HepG2 (cell line): Measurements from ENCODE around the gene EIF6. TPM values are rescaled to one million over a fixed set of nuclear protein-coding genes. Genes with fewer than 3 reads are reported as not detected.
A peak's percentile ranks its signal among the peaks of the same experiment; 100 is the strongest.

ENCODE experiments used
- CENPX ChIP-seq: sonication (generic); formaldehyde crosslinking; IDR thresholded peaks from 2 replicates; pipeline ENCODE4 v1.9.0; 2021; ENCODE audit warnings: mild to moderate bottlenecking, missing genetic modification reagents, moderate library complexity
- ELF3 ChIP-seq: IDR thresholded peaks from 2 replicates; pipeline ENCODE4 v1.6.1; 2016; ENCODE audit warnings: missing genetic modification reagents, missing compliant biosample characterization
- FOXO1 ChIP-seq: sonication (generic); formaldehyde crosslinking; IDR thresholded peaks from 2 replicates; pipeline ENCODE4 v1.4.0; 2020; ENCODE audit warnings: missing genetic modification reagents
- HES4 ChIP-seq: sonication (generic); formaldehyde crosslinking; IDR thresholded peaks from 2 replicates; pipeline ENCODE4 v1.9.0; 2021; ENCODE audit warnings: mild to moderate bottlenecking, missing genetic modification reagents, borderline replicate concordance
- MEF2D ChIP-seq: sonication (generic); formaldehyde crosslinking; IDR thresholded peaks from 2 replicates; pipeline ENCODE4 v1.5.1; 2020; ENCODE audit warnings: mild to moderate bottlenecking, missing genetic modification reagents
- PAWR ChIP-seq: sonication (generic); formaldehyde crosslinking; IDR thresholded peaks from 2 replicates; pipeline ENCODE4 v1.4.0; 2020; ENCODE audit warnings: missing genetic modification reagents, mild to moderate bottlenecking, borderline replicate concordance
- THAP11 ChIP-seq: IDR thresholded peaks from 2 replicates; pipeline ENCODE4 v1.6.1; 2016; ENCODE audit warnings: missing biosample characterization, missing genetic modification reagents
- ZNF441 ChIP-seq: sonication (generic); formaldehyde crosslinking; IDR thresholded peaks from 2 replicates; pipeline ENCODE4 v1.7.0; 2021; ENCODE audit warnings: missing genetic modification reagents, borderline replicate concordance
- ZNF792 ChIP-seq: IDR thresholded peaks from 2 replicates; pipeline ENCODE4 v1.6.1; 2016
- polyA plus RNA-seq, 8 experiments: library from polyadenylated mRNA; depleted of rRNA in 3 of 8; stranded (reverse) in 7 of 8; unstranded in 1 of 8; fragments of >200 nt; fragmentation: Illumina TruSeq in 4 of 8; extraction: Trizol in 4 of 8; gene quantifications; 2 replicates each; pipeline versions ENCODE4 v1.2.1 to v1.2.3, GENCODE V29; 2011 to 2016; ENCODE audit warnings: low read depth in 4 of 8, missing spikeins in 1 of 8, mixed read lengths in 1 of 8; ENCODE audit not compliant: insufficient read depth in 1 of 8
- total RNA-seq, 5 experiments: library from RNA; depleted of rRNA; stranded (reverse); fragments of >200 nt; fragmentation: Illumina TruSeq; extraction: Trizol; gene quantifications; 2 replicates each; pipeline ENCODE4 v1.2.3, GENCODE V29; 2016; ENCODE audit warnings: low read depth in 1 of 5
- TF ChIP-seq, protein P1 (sequence below): sonication (generic); formaldehyde crosslinking; IDR thresholded peaks from 2 replicates; pipeline ENCODE4 v1.4.0; 2020; ENCODE audit warnings: missing genetic modification reagents, borderline replicate concordance
- TF ChIP-seq, protein P2 (sequence below): sonication (generic); formaldehyde crosslinking; IDR thresholded peaks from 2 replicates; pipeline ENCODE4; 2020; ENCODE audit warnings: missing genetic modification reagents, mild to moderate bottlenecking, borderline replicate concordance
- TF ChIP-seq, protein P3 (sequence below): sonication (generic); formaldehyde crosslinking; IDR thresholded peaks from 2 replicates; pipeline ENCODE4 v1.8.0; 2022; ENCODE audit warnings: mild to moderate bottlenecking, missing genetic modification reagents, moderate library complexity
- TF ChIP-seq, protein P4 (sequence below): sonication (generic); formaldehyde crosslinking; IDR thresholded peaks from 2 replicates; pipeline ENCODE4 v1.5.1; 2020; ENCODE audit warnings: missing genetic modification reagents, mild to moderate bottlenecking, borderline replicate concordance
- TF ChIP-seq, protein P5 (sequence below): IDR thresholded peaks from 2 replicates; pipeline ENCODE4 v1.6.1; 2016; ENCODE audit warnings: missing compliant biosample characterization, missing genetic modification reagents, borderline replicate concordance
- TF ChIP-seq, protein P6 (sequence below): sonication (generic); formaldehyde crosslinking; IDR thresholded peaks from 2 replicates; pipeline ENCODE4 v1.4.0; 2020; ENCODE audit warnings: missing genetic modification reagents

The EIF6 gene
- total and polyA plus RNA-seq, 2 of the 13 experiments (the other 11 are each of a cell fraction or from before 2014, with no cell fraction given), result 462 to 466 TPM

DNA sequence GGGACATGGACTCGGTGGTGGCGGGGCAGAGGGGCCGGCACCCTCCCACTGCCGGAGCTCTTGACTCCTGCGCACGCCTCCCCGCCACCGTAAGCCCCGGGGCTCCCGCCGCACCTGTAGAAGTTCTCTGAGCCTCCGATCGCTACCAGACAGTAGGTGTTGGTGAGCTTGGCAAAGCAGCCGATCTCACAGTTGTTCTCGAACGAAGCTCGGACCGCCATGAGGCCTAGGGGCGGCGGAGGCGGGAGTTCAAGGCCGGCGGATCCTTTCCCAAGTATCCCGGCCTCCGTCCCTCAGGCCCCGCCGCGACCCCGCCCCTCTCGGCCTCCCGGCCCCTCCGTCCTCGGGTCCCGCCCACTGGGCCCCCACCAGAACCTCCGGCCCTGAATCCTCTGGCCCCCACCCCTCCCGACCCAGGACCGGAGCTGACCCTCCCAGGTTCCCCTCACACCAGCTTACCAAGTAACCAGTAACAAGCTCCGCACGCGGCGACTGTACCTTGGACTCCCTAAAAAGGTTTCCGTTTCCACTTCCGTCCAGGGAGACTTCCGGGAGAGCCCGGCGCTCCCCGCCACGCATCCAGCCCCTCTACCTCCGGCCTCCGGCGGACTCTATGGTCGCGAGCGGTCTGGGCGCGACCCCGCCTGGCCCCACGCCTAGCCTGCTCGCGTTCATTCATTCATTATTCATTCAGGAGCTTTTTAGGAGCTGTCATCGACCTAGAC, at the start of gene EIF6 (continued):
- TF ChIP-seq, protein P1, sequence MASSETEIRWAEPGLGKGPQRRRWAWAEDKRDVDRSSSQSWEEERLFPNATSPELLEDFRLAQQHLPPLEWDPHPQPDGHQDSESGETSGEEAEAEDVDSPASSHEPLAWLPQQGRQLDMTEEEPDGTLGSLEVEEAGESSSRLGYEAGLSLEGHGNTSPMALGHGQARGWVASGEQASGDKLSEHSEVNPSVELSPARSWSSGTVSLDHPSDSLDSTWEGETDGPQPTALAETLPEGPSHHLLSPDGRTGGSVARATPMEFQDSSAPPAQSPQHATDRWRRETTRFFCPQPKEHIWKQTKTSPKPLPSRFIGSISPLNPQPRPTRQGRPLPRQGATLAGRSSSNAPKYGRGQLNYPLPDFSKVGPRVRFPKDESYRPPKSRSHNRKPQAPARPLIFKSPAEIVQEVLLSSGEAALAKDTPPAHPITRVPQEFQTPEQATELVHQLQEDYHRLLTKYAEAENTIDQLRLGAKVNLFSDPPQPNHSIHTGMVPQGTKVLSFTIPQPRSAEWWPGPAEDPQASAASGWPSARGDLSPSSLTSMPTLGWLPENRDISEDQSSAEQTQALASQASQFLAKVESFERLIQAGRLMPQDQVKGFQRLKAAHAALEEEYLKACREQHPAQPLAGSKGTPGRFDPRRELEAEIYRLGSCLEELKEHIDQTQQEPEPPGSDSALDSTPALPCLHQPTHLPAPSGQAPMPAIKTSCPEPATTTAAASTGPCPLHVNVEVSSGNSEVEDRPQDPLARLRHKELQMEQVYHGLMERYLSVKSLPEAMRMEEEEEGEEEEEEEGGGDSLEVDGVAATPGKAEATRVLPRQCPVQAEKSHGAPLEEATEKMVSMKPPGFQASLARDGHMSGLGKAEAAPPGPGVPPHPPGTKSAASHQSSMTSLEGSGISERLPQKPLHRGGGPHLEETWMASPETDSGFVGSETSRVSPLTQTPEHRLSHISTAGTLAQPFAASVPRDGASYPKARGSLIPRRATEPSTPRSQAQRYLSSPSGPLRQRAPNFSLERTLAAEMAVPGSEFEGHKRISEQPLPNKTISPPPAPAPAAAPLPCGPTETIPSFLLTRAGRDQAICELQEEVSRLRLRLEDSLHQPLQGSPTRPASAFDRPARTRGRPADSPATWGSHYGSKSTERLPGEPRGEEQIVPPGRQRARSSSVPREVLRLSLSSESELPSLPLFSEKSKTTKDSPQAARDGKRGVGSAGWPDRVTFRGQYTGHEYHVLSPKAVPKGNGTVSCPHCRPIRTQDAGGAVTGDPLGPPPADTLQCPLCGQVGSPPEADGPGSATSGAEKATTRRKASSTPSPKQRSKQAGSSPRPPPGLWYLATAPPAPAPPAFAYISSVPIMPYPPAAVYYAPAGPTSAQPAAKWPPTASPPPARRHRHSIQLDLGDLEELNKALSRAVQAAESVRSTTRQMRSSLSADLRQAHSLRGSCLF (CRISPR knock-in tag), result no peak
- TF ChIP-seq FOXO1 (CRISPR knock-in tag) (0 out of 2 replicates have a peak, but pooled peaks have one; percentile 46), ZNF441 (CRISPR knock-in tag) (peak; percentile 86; the same call in 1 of the 2 replicates), ZNF792 (peak; percentile 81), PAWR (CRISPR knock-in tag) (0 out of 2 replicates have a peak, but pooled peaks have one; percentile 80), HES4 (CRISPR knock-in tag) (peak; percentile 98), CENPX (no peak), MEF2D (CRISPR knock-in tag) (peak; percentile 90), ELF3 (CRISPR knock-in tag) (peak; percentile 85), THAP11 (peak; percentile 94)
- TF ChIP-seq, protein P2, sequence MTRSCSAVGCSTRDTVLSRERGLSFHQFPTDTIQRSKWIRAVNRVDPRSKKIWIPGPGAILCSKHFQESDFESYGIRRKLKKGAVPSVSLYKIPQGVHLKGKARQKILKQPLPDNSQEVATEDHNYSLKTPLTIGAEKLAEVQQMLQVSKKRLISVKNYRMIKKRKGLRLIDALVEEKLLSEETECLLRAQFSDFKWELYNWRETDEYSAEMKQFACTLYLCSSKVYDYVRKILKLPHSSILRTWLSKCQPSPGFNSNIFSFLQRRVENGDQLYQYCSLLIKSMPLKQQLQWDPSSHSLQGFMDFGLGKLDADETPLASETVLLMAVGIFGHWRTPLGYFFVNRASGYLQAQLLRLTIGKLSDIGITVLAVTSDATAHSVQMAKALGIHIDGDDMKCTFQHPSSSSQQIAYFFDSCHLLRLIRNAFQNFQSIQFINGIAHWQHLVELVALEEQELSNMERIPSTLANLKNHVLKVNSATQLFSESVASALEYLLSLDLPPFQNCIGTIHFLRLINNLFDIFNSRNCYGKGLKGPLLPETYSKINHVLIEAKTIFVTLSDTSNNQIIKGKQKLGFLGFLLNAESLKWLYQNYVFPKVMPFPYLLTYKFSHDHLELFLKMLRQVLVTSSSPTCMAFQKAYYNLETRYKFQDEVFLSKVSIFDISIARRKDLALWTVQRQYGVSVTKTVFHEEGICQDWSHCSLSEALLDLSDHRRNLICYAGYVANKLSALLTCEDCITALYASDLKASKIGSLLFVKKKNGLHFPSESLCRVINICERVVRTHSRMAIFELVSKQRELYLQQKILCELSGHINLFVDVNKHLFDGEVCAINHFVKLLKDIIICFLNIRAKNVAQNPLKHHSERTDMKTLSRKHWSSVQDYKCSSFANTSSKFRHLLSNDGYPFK (CRISPR knock-in tag), result peak; percentile 91
- TF ChIP-seq, protein P3, sequence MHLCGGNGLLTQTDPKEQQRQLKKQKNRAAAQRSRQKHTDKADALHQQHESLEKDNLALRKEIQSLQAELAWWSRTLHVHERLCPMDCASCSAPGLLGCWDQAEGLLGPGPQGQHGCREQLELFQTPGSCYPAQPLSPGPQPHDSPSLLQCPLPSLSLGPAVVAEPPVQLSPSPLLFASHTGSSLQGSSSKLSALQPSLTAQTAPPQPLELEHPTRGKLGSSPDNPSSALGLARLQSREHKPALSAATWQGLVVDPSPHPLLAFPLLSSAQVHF, result peak; percentile 93
- TF ChIP-seq, protein P4, sequence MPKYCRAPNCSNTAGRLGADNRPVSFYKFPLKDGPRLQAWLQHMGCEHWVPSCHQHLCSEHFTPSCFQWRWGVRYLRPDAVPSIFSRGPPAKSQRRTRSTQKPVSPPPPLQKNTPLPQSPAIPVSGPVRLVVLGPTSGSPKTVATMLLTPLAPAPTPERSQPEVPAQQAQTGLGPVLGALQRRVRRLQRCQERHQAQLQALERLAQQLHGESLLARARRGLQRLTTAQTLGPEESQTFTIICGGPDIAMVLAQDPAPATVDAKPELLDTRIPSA (CRISPR knock-in tag), result 0 out of 2 replicates have a peak, but pooled peaks have one; percentile 89
- TF ChIP-seq, protein P5, sequence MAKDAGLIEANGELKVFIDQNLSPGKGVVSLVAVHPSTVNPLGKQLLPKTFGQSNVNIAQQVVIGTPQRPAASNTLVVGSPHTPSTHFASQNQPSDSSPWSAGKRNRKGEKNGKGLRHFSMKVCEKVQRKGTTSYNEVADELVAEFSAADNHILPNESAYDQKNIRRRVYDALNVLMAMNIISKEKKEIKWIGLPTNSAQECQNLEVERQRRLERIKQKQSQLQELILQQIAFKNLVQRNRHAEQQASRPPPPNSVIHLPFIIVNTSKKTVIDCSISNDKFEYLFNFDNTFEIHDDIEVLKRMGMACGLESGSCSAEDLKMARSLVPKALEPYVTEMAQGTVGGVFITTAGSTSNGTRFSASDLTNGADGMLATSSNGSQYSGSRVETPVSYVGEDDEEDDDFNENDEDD (CRISPR knock-in tag), result peak; percentile 68; the same call in 1 of the 2 replicates
- TF ChIP-seq, protein P6, sequence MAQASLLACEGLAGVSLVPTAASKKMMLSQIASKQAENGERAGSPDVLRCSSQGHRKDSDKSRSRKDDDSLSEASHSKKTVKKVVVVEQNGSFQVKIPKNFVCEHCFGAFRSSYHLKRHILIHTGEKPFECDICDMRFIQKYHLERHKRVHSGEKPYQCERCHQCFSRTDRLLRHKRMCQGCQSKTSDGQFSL (CRISPR knock-in tag), result peak; percentile 13; the same call in 1 of the 2 replicates
